ENCODE results near the gene DPT.

Gene DPT

GRCh38 chr1:168665975-168666374 is 63.0 kb downstream of the DPT start:
- no peak for DNase-seq (ENCODE audit: low spot score)

GRCh38 chr1:168664069-168664834 is 64.8 kb downstream of the DPT start:
- DNase-seq (ENCODE audit: low spot score) = no peak

- no peak for DNase-seq (ENCODE audit: low spot score)
Measured at GRCh38 chr1:168656485-168656884, 72.5 kb downstream of the DPT start.

GRCh38 chr1:168654198-168654915 is 74.6 kb downstream of the DPT start:
- no peak for DNase-seq (ENCODE audit: low spot score)

GRCh38 chr1:168653567-168653966 is 75.4 kb downstream of the DPT start:
- DNase-seq (ENCODE audit: low spot score) = no peak

- no peak for DNase-seq (ENCODE audit: low spot score)
Measured at GRCh38 chr1:168645721-168646120, 83.3 kb downstream of the DPT start.
